A549 treated with dexamethasone at 1 μM for 4 hours (cell line): ENCODE measurements around the gene MADCAM1. TPM values are rescaled to one million over a fixed set of nuclear protein-coding genes. Genes with fewer than 3 reads are reported as not detected.

ENCODE experiments used
- total RNA-seq: library from RNA; stranded (reverse); fragments of 200-300 nt; extraction: Qiagen RNA extraction; gene quantifications from 5 replicates; pipeline ENCODE4 v1.2.3, GENCODE V29; 2022

MADCAM1 gene
- total RNA-seq: 0.19 to 0.41 TPM (median 0.29 TPM) in 4 of 5 replicates, not detected in the other

DNA sequence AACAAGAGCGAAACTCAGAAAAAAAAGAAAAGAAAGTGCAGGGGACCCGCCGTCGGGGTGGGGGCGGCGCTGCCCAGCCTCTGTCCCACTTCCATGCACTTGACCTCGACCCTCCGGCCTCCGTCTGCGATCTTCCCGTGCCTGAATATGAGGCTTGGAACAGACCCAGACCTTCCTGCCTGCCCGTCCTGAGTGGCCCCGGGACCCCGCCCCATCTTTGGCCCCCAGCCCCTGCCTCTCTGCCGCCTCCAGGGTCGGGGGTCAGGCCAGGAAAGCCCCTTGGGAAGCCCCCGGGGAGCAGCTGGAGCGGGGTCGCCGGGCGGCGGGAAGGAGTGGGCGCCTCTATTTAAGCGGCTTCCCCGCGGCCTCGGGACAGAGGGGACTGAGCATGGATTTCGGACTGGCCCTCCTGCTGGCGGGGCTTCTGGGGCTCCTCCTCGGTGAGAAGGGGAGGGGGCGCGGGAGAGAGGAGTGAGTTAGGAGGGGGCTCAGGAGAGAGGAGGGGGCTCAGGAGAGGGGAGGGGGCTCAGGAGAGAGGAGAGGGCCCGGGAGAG lies at the start of gene MADCAM1:
Gene MADCAM1 (plus strand): TSS at position 375 of the 554 bp plus-strand sequence. CDS start 14 bp downstream, at position 389.

DNA sequence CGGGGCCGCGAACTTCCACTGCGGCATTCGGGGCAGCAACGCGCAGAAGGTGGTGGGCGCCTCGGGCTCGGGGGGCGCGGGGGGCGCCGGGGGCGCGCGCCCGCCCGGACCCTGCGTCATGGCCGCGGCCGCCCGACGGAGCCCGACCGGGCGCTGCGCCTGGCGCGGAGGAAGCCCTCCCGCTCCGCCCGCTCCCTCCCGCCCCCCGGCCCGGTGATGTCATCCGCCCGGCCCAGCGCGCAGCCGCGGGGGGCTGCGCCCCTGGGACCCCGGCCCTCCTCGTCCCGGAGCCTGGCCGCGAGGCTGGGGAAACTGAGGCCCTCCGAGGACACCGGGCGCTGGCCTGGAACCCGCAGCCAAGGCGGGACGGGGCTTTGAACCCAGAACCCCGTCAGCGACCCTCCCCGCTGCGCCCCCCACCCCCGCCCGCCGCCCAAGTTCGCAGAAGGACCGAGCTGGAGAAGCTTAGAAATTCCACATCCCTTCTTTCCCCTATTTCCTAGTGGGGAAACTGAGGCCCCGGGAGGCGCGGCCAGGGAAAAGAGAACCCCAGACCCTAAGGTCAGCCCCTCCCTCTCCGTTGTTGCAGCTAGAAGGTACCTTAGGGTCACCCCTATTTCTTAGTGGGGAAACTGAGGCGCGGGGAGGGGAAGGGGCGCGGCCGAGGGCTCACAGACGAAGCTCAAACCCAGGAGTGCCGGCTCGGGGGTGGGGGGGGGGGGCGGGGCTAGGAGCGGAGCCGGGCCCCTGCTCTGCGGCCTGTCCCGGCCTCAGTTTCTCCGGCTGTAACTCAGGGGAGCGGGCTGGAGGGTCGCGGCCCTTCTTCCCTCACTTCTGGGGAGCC lies 35.2 kb upstream of the MADCAM1 start, which contains the start of gene SHC2:
Gene SHC2 (minus strand): TSS at position 157 of the 844 bp plus-strand sequence. CDS start 37 bp downstream, at position 120.

GRCh38 chr19:507286-508203 lies 11.3 kb downstream of the MADCAM1 start, which contains the start of gene TPGS1:
Gene TPGS1, plus strand, starts transcription at chr19:507497. Its CDS starts 10 bp downstream, at chr19:507507.

DNA sequence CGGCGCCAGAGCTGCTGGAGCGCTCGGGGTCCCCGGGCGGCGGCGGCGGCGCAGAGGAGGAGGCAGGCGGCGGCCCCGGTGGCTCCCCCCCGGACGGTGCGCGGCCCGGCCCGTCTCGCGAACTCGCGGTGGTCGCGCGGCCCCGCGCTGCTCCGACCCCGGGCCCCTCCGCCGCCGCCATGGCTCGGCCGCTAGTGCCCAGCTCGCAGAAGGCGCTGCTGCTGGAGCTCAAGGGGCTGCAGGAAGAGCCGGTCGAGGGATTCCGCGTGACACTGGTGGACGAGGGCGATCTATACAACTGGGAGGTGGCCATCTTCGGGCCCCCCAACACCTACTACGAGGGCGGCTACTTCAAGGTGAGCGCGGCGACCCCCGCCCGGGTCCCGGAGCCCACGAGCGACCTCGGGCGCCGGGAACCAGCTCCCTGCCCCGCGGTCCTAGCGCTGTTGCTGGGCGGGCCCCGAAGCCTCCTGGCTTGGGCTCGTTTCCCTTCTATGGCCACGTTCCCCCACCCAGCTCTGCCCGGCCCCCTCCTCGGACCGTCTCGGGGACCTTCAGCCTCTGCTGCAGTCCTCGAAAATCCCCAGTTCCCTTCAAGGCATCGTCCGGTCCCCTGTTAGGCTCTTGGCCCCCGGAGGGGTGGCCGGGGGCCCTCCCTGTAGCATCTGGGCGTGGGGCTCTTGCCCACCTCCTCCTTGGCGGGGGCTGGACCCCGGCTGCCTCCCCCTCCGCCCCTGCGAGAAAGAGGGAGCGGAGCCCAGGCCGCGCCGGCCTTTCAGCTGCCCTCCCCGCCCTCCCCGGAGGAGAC lies 35.7 kb downstream of the MADCAM1 start, which contains the start of gene CDC34:
Gene CDC34 (plus strand): TSS at position 8 of the 808 bp plus-strand sequence. CDS start 172 bp downstream, at position 180.

DNA sequence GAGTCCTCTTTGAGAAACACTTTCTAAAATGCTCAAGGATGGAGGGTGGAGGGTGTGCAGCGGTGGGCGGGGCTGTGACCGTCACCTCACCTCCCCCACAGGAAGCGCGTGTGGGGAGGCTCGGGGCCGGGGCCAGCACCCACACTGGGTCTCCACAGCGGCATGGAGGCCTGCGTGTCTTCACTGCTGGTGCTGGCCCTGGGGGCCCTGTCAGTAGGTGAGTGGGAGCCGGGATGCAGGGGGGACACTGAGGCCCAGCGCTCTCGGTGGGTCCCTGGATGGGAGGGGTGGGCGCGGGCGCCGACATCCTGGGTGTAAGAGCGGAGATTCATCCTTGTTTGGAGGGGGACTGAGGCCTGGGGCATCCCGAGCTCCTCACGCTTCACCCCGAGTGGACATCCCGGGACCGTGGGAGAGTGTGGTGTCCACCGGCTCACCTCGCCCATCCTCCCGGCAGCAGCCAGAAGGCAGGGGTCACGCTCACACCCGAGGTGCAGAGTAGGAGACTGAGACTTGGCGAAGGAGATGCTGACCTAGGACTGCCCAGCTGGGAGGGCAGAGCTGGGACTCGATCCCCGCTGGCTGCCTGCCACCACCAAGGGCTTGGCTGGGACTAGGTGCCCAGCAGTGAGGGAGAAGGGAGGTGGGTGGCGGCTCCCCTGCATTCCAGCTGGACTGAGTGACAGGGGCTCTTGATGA lies 47.8 kb downstream of the MADCAM1 start, which contains the start of gene GZMM:
Gene GZMM (plus strand): TSS at position 144 of the 699 bp plus-strand sequence. CDS start 19 bp downstream, at position 163.

Other genes starting within 250 kb of the MADCAM1 start
- gene PLPP2, start 205.1 kb upstream of the MADCAM1 start, total RNA-seq: 72.3 to 101 TPM (median 93.8 TPM) in 5 replicates
- 12.8 to 21.3 TPM (median 20.3 TPM) in 5 replicates for gene MIER2, start 151.7 kb upstream of the MADCAM1 start, total RNA-seq
- gene C2CD4C, start 87.3 kb upstream of the MADCAM1 start, total RNA-seq: 0.39 to 0.53 TPM (median 0.45 TPM) in 5 replicates
- gene SHC2, start 35.5 kb upstream of the MADCAM1 start, total RNA-seq: 0.62 to 1.6 TPM (median 1.1 TPM) in 5 replicates
- gene TPGS1, start 11.0 kb downstream of the MADCAM1 start, total RNA-seq: 9.8 to 14.9 TPM (median 12.2 TPM) in 5 replicates
- 58.4 to 88.6 TPM (median 84.7 TPM) in 5 replicates for gene CDC34, start 35.3 kb downstream of the MADCAM1 start, total RNA-seq
- gene GZMM, start 47.6 kb downstream of the MADCAM1 start, total RNA-seq: 0.19 to 0.32 TPM (median 0.23 TPM) in 4 of 5 replicates, not detected in the other
- gene BSG, start 76.1 kb downstream of the MADCAM1 start, total RNA-seq: 604 to 721 TPM (median 693 TPM) in 5 replicates
- gene HCN2, start 93.4 kb downstream of the MADCAM1 start, total RNA-seq: 22.0 to 39.5 TPM (median 33.9 TPM) in 5 replicates
- gene POLRMT, start 137.1 kb downstream of the MADCAM1 start, total RNA-seq: 68.6 to 97.5 TPM (median 89.4 TPM) in 5 replicates
- 0.26 to 0.68 TPM (median 0.39 TPM) in 5 replicates for gene FGF22, start 143.4 kb downstream of the MADCAM1 start, total RNA-seq
- 48.1 to 71.4 TPM (median 68.3 TPM) in 5 replicates for gene RNF126, start 166.7 kb downstream of the MADCAM1 start, total RNA-seq
- gene FSTL3, start 179.9 kb downstream of the MADCAM1 start, total RNA-seq: 215 to 309 TPM (median 261 TPM) in 5 replicates
- 0.14 TPM in 1 of 5 replicates, not detected in the others for gene PRSS57, start 199.0 kb downstream of the MADCAM1 start, total RNA-seq
- 11.0 to 17.2 TPM (median 15.6 TPM) in 5 replicates for gene PALM, start 212.4 kb downstream of the MADCAM1 start, total RNA-seq